B cell (primary cell): ENCODE data around the gene UMODL1.

Experiments used
- EZH2 ChIP-seq: IDR thresholded peaks from 2 replicates; pipeline ENCODE4 v1.6.1; 2012; ENCODE audit warnings: borderline replicate concordance, low read depth, mild to moderate bottlenecking, moderate library complexity, low read length; ENCODE audit not compliant: insufficient read depth, poor library complexity, severe bottlenecking
- TF ChIP-seq, protein P1 (sequence below): fragments of 200-600 bp; IDR thresholded peaks from one replicate; pipeline ENCODE4 v1.8.0; 2022; ENCODE audit warnings: antibody characterized with exemption, mild to moderate bottlenecking

GRCh38 chr21:42027085-42027821 is 43.9 kb upstream of the UMODL1 start:
- TF ChIP-seq, protein P1, sequence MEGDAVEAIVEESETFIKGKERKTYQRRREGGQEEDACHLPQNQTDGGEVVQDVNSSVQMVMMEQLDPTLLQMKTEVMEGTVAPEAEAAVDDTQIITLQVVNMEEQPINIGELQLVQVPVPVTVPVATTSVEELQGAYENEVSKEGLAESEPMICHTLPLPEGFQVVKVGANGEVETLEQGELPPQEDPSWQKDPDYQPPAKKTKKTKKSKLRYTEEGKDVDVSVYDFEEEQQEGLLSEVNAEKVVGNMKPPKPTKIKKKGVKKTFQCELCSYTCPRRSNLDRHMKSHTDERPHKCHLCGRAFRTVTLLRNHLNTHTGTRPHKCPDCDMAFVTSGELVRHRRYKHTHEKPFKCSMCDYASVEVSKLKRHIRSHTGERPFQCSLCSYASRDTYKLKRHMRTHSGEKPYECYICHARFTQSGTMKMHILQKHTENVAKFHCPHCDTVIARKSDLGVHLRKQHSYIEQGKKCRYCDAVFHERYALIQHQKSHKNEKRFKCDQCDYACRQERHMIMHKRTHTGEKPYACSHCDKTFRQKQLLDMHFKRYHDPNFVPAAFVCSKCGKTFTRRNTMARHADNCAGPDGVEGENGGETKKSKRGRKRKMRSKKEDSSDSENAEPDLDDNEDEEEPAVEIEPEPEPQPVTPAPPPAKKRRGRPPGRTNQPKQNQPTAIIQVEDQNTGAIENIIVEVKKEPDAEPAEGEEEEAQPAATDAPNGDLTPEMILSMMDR = no peak
- TF ChIP-seq EZH2 = no peak
